ELF-1 (cell line): ENCODE data around the gene SYT6.
A peak's percentile ranks its signal among the peaks of the same experiment; 100 is the strongest.

Source experiments
- DNase-seq: peaks from one replicate; pipeline ENCODE4 v3.0.0-alpha.2; 2016; ENCODE audit warnings: low read depth, low spot score

SYT6 gene

DNA sequence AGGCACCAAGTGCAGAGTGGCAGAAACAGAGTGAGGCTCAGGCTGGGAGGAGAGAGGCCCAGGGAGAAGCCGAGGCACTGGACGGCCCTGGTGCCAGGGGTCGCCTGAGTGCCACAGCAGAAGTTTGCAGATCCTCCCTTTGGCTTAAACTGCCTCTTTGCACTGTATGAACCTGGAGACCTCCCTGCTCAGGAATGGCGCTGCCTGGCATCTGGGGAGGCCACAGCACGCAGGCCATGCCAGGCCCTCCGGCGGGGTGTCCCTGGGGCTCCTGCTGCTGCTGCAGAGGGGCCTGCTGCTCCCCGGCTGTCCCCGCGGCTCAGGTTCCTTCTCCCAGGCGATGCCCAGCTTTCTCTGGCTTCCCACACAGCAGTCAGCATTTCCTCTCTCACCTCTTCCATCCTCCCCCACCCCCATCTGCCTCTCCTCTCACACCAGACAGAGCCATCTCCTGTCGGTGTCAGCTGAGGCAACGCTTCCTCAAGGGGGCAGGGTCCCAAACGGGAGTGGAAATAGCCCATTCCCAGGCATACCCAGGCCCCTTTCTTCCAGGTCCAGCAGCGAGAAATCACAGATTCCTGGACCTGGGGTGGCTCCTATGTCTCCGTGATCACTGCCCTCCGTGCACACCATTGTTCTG lies 35.2 kb downstream of the SYT6 start:
- peak; percentile 61 for DNase-seq

DNA sequence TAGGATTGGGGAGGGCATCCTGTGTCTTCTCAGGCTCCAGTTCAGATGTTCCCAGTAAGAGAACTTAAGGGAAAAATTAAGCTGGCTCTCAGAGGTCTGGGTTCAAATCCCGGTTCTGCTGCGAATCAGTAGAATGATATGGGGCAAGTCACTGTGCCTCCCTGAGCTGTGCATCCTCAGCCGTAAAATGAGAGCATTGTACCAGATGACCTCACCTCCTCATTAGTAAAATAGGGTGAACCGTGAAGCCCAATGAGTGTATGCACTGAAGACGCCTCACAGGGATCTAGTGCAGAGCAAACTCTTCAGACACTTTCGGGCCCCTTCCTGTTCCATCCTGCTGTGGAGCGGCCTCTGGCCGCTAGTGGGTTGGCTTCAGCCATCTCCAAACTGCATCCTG lies 36.0 kb downstream of the SYT6 start:
- no peak for DNase-seq

DNA sequence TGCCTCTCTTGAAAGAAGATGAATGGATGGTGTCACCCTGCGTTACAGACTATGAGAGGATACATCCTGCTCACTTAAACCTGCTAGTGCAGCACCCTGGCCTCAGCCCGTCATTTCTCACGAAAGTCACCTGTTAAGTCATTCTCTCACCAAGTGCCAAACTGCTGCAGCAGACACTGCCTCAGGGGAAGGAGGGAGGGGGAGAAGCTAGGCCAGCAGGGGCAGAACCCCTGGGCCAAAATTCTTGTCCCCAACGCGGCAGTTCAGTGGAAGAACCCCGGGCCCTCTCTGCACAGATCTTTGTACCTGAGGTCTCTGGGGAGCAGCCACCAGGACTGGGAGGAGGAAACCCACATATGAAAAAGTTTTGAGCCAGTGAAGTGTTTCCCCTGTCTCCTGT lies 37.6 kb downstream of the SYT6 start:
- peak; percentile 64 for DNase-seq

DNA sequence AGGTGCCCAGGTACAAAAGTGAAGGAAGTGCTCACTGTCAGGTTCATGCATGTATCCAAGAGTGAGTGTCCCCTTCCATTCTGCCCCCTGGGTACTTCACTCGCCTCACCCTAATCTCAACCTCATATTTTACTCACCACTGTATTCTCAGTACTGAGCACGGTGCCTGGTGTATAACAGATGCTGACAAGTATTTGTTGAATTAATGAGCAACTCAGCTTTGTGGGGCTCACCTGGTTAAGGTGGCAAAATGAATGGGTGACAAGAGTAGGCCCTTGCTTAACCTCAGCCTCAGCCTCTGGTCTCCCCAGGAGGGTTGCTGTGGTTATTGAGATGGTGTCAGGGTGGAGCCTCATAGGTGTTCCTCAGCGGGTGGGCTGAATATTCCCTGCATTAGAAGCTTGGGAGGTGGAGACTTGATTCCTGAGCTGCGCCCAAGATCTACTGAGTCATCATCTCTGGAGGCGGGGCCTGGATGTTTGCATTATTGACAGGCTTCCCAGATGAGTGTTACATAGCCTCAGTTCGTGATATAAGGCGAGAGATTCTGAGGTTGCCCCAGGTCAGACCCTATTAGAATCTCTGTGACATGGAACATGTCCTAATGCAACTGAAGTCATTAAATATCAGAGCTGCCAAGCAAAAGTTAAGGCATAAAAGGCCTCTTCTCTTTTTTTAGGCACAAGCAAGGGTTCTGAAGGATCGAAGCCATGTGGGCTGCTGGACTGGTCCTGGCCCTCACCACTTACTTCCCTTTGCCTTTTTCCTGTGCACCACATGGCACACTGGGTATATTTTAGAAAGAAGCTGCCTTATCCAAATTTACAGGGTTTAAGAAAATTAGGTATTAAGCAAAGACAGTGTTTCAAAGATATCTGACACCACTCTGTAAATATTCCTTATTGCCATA lies 39.2 kb downstream of the SYT6 start:
- no peak for DNase-seq

DNA sequence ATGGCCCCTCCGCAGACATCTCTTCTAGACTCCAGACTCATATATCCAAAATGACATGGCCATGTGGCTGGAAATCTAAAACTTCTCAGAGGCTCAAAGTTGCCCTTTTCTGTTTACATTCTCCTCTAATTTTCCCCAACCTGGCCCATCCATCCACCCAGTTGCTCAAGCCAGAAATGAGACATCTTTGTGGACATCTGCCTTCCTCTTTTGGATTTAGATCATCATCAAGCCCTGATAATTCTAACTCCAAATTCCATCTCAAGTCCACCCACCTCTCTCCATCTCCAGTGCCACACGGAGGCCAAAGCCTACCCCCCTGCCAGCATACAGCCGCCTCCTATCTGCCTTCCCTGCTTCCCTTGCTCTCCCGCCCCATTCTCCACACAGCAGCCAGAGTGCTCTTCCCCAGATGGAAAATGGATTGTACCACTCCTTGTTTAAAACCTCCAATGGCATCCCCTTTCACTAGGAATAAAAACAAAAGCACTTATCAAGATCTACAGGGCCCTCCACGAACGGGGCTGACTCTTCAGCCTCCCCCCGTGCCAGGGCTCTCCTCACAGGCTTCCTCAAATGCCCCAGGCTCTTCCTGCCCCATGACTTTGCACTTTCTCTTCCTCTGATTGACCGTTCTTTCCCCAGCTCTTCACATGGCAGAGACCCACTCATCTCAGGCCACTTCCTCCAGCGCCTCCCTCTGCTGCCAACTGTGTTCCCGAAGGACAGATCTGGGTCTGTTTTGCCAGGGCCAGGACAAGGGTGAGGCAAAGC lies 40.1 kb downstream of the SYT6 start:
- DNase-seq: no peak

DNA sequence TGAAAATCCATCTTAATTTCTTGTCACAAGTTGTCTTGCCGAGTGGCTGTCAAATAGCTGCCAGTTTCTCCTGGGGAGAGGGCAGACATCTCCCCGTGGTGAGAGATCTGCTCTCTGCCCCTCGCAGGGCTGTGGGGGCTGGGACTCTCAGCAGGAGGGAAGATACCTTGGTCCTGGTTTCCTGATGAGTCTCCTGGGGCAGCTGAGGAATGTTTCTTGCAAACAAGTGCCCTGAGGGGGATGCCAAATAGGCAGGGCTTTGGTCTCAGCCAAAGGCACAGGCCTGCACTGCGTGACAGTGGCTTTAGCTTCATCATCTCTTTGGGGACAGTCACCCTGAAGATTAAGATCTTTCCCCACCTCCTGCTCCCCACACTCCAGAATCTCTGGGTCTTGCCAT lies 40.9 kb downstream of the SYT6 start:
- DNase-seq: peak; percentile 78

DNA sequence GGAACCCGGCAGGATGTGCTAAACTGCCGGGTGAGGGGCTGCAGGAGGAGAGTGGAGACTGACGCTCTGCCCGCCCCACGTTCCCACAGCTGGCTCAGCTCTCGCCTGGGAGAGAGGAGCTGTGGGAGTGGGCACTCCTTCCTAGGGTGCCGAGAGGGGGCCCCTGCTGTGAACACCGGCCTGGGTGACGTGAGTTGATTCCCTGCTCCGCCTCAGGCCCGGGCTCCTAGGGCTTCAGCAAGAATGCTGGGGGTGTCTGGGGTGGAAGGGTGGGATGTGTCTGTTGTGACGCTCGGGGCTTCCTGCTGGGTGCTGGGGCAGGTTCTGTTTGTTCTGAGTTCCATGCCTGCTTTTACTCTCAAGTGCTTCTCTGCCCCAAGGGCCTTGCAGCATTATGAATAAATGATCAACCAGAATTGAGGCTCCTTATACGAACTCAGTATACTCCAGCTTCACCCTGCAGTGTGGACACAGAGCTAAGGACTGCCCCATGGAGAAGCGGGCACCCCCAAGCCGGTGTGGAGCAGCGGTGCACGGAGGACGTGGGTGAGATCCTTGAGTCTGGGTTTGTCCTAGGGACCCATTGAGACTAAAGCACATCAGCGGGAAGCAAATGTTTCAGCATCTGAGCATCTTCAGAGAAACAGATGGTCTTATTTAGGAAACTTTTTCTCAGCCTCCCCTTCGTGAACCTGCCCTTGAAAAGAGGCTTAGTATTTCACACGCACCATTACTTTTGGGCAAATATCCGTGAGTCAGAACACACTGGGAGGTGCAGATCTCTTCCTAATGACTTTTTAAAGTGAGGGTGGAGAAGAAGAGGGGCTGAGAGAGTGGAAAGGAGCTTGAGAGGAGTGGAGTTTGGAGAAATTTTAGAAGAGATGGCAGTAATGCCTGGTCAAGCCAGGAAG lies 41.7 kb downstream of the SYT6 start:
- DNase-seq: no peak

DNA sequence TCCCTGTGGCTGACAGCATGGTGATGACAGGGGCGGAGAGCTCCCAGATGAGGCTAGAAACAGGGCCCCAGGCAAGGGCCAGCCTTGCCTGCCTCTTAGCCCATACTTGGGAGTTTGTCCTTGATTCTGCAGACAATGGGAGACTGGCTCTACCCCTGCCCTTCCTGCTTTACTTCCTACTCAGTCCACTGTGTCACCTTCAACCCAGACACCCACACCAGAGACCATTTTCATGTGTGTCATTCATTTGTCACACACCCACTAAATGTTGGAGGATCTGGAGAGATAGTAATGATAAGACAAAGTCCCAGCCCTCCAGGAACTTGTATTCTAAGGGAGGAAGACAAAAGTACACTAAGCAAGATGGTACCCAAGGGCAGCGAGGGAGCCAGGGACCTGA lies 43.7 kb downstream of the SYT6 start:
- DNase-seq: no peak

DNA sequence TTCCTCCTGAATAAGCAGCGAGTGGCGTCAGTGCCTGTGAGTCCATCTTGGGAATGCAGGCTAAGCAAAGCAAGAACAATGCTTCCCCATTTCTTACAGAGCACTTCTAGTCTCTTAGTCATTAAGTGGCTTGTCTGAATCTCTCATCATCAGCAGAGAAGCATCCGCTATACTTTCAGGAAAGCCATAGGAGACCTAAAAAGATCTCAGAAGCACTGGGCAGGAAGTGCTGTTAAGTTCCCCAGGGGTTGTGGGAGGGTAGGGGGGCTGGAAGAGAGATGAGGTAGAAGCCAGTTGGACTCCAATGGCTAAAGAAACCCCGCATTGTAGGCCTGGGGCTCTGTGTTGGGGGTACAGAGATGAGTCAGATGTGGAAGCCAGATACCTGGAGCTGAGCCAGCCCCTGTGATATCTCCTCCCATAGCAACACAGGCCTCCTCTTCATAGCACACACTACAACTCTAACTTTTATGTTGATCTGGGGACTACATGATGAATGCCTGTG lies 44.9 kb downstream of the SYT6 start:
- DNase-seq: no peak

DNA sequence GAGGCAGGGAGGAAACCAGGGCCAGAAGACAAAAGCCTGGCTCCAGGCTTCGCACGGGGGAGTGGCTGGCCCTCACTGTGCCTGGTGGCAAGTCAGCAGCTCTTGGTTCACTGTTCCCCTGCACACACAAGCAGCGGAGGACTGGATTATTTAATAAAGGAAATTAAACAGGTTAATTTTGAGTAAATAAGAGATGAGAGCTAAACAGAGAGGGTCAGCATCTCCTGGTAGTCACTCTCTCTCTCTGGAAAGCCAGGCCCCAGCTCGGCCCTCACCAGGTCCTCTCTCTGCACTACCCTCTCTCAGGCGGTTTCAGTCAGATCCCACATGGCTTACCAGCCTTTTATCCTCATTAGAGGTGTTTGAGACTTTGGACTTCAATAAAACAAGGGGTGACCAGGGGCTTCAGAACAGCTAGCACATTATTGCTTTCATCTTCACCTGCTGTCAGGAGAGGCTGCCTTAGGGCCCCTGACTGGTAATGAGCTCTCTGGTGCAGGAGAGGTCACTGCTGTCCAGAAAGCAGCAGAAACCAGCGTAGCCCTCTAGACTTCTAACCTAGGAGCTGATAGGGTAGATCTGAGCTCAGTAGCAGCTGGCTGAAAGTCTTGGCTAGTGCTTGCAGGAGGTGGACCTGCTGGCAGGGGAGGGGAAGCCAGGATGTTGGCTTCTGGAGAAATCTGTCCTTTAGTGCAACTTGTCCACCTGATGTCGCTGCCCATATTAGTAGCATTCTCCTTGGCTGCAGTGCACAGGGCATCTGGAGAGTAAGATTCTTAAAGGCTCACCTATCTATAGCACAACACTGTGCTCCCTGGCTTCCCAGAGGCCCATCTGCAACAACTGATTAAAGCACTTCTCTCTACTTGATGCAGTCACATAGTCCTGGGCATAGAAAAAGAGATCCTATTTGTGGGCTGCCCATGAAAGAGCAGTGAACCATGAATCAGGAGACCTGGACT lies 45.9 kb downstream of the SYT6 start:
- DNase-seq: peak; percentile 56

DNA sequence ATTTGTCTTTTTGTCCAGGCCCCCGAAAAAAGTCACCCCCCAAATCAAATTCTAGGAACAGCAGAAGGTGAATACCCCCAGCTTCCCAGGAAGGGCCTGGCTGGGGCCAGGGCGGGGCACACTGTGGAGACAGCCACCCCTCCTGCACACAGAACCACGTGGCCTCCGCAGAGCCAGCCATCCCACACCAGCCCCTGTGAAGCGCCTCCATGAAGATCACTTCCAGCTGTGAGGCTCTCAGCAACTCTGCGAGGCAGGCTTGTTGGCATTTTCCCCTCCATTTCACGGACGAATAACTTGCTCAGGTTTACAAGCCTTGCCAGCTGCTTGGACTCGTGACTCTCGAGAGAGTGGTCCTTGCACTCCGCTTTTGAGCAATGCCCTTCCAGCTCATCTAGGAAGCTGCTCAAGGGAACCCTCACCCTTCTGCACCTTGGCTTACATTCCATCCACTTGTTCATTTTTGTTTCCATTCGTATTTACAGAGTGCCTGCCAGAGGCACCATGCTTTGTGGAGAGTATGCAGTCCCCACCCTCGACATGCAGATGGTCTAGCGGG lies 48.2 kb downstream of the SYT6 start:
- no peak for DNase-seq

DNA sequence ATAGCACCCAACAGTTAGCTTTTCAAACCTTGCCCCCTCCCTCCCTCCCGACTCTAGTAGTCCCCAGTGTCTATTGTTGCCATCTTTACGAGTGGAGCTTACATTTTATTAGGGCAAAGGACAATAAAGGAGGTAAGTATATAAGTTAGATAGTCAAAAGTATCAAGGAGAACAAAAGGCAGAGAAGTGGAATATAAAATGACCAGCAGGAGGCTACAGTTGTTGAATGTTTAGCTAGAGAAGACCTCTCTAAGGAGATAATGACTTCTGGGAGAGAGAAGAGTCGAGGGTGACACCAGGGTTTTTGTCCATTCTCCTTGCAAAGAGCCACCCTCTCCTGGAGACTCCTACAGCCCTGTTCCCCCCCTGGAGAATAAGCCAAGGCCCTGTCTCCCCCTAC lies 48.7 kb downstream of the SYT6 start:
- no peak for DNase-seq

DNA sequence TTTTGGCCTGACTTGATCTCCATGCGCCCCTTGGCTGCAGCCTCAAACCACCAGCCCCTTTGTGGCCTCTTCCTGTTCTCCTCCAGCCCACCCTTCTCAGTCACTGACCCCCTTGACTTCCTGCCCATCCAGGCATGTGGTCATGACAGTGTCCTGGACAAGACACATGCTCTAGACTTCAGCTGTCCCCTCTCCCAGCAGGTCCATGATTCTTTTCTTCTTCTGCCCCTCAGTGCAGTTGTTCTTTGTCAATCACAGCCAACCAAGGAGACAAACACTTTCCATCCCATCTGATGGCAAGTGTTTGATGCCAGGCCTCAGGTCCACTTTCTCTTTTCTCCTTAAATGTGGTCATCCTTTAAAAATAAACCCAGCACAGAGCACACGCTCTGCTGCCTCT lies 49.7 kb downstream of the SYT6 start:
- DNase-seq: no peak

DNA sequence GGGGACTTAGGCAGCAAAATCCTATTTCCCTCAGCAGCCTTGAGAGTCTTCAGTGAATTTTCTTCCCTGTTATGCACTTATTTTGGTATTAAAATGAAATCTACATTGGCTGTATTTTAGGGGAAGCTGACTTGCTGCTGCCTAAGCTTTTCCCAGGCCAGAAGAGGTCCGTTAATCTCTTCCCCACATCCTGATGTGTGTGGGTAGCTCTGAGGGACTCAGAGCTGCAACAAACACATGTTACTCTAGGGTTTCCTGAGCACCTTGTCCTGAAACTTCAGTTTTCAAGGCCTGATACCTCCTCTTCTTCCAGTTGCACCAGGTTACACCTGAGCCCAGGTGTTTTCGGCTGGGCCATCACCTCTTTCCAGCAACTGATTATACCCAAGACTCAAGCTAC lies 51.5 kb downstream of the SYT6 start:
- no peak for DNase-seq

DNA sequence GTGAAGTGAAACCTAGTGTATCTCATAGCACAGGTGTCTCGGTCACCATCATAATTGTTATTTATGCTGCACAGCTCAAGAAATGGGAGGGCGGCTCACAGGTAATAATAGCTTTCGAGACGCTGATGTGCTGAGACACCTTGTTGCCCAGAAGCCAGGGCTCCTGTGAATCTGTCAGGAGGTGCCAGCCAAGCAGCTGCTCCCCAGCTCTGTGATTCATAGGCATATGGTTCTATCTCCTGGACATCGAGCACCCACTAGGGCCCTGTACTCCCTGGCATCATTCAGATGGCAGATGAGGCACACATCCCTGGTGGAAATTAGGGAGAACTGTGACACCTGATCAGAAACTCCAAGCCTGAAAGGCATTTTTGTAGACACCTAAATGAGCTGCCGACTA lies 53.5 kb downstream of the SYT6 start:
- no peak for DNase-seq

DNA sequence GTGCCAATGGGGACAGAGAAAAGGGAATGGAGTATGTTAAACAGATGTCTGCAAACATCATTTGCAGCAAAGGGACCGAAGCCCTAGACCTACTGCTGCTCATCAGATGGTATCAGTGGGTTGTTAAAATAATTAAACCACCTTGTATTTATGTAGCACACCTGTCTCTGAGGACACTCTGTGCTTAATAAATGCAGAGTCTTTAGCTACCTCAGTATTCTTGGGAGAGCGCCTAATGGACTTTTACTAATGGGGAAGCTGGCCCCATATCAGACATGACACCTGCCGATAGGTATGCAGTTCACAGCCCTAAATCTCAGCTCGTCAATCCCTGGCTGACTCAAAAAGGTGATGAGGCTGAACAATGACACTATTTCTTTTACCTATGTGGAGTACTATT lies 54.4 kb downstream of the SYT6 start:
- DNase-seq: no peak

DNA sequence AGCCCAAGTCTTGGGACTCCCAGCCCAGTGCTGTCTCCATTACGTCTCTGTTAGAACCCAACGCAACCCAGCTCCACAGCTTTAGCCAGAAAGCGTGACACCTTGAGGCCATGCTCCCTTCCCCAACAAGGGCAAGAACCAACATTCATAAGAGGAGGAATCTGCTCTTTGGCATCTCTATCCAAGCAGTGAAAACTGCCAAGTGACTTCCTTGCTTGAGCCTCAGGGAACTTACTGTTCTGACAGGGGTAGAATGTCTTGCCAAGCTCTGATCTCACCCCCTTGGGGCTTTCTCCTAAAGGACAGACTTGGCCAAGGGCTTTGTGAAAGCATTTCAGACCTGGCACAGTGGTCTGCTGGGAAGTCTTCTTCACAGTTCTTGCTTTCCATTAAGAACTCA lies 56.6 kb downstream of the SYT6 start:
- no peak for DNase-seq

DNA sequence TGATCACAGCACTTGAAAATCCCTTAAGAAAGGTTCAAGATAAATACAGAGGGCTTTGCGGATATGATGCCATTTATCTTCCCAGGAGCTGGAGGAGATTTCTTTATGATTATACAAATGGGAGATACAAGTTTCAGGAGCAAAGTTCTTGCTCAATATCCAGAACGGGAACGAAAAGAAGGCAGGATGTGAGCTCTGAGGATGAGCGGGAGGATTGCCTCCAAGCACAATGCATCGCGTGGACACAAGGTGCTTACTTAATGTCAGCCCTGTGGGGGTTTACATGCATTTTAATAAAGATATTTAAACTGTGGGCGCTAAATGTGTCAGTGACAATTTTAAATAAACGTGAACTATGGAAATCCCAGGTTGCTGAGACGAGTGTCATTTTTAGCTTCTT lies 59.0 kb downstream of the SYT6 start:
- no peak for DNase-seq

DNA sequence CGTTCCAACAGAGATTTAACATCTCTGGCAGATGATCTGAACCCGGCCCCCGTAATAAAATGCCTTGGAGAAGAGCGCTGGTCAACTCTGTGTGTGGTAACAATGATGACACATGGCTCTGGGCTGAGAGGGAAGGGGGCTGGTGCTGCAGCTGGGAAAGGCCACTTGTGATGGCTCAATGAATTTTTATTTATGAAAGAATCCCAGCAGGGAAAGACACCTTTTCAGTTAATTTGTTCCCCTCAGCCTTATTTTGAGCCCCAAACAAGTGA lies 59.4 kb downstream of the SYT6 start:
- DNase-seq: no peak
